ENCODE measurements around the gene CUZD1.

Gene CUZD1

DNA sequence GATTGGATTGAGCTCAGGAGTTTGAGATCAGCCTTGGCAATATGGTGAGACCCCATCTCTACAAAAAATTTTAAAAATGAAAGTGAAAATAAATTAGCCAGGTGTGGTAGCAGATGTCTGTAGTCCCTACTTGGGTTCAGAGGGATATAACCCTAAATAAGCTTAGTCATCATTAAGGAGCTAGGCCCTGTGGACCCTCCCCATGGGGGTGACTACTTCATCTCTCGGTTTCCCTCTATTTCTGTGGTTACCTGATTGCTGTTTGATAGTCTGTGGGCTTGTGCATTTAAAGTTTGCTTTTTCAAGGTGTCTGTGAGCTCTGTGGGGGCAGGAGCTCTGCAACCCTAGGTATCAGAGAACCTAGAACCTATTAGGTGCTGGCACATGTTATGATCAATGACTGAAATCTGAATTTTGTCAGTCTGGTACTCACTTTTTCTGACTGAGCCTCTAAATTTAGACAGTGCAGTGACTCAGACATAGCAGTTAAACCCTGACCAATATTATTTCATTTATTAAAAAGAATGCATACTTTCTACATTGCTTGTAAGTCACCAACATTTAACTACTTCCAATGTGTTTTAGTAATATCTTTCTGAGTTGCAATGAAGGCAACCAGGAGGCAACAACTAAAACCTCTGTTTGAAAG is 8.1 kb upstream of the CUZD1 start:
- no peak for FAIRE-seq

DNA sequence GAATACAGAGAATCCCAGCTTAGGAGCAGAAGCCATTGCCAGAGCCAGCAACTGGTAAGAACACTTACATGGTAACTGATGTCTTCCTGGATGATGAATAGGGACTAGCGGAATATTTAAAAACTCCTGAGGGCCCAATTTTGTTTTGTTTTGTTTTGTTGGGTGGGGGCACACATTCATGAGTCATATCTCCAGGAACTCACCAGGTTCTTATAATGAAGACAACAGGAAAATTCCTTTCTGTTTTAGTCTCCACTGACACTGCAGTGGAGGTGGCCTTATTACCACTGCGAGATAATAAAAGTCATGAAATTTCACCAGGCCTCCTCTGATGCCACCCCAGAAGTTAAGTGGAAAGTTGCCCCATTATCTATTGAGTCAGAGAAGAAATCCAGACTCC is 6.6 kb upstream of the CUZD1 start:
- FAIRE-seq = no peak

DNA sequence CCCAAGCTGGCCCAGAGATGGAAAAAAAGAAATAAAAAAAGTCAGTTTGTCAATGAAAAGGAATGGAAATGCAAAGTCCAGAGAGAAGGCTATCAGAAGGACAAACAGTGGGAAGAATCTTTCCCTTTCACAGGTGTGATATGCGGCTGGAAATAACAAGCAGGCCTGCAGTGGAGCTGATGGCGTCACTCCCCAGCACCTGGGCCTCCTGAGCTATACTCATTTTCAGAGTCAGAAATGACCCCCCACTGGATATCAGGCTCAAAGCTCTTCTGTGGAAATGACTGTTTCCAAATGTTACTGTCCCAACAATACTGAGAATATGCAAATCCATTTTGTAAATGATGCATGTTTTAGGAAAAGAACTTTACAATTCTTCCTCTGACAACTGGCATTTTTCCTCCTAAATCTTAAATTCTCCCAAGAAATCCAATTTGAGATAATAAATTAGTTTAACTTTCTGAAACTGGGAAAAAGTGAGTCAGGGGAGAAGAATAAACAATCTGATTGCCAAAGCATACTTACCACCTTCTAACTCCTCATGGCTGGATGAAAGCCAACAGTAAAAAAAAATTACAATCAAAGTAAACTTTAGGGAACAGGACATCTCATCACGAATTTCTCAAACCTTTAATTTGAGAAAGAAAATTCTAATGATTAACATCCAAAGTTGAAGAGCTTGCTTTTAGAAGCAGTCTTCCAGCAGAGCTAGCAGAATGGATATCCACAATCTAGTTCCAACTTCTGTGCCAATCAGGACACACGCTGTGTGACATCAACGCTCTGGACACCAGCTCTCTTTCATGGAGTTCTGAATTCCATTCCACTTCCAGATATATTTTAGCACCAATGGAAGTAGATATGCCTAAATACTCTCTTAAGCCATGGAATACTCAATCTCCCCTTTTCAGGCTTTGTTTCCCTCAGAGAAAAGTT is 5.3 kb upstream of the CUZD1 start:
- FAIRE-seq = no peak

DNA sequence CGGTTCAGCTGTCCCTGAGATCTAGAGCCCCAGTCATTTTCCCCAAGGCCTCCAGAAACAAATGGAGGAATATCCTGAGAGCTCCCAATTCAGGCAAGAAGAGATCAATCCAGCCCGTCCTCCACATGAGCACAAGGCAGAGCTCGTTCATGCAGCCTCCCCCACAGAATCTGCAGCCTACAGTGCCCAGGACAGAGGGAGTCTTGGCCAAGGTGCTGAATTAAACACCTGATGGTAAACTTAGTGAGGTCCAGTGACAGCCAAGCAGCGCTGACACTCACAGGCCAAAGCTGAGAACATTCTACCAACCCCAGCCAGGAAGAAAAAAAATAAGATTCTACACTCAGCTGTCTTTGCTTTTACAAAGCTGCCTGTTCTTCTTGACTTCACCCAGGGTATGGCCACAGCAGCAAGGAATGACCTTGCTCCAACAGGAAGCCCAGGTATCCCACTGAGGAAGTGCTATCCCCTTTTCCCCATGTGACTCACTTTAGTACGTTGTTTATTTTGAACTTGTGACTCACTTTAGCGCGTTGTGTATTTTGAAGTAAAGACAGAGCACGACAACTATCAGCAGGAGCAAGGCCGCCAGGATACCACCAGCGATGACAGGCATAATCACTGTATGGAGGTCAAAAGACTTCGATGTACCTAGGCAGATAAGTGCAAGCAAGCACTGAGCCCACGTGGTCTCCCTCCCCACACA is 4.4 kb upstream of the CUZD1 start:
- no peak for FAIRE-seq

DNA sequence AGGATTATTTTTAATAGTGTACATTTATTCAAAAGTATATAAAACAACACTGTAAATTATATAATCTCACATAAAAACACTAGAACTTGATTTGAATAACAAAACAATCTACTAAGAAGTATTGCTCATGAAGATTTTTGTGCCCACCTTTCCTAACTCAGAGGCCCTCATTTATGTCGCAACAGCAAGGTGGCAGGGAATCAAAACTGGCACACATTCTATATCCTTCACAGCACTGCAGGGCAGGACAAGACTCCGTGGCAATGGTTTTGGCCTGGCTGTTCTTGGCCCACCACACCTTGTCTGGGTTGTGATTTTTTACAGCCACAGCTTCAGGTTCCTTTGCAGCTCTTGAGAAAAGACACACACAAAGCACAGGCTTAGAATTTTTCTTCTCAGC is 3.4 kb upstream of the CUZD1 start:
- FAIRE-seq = no peak

DNA sequence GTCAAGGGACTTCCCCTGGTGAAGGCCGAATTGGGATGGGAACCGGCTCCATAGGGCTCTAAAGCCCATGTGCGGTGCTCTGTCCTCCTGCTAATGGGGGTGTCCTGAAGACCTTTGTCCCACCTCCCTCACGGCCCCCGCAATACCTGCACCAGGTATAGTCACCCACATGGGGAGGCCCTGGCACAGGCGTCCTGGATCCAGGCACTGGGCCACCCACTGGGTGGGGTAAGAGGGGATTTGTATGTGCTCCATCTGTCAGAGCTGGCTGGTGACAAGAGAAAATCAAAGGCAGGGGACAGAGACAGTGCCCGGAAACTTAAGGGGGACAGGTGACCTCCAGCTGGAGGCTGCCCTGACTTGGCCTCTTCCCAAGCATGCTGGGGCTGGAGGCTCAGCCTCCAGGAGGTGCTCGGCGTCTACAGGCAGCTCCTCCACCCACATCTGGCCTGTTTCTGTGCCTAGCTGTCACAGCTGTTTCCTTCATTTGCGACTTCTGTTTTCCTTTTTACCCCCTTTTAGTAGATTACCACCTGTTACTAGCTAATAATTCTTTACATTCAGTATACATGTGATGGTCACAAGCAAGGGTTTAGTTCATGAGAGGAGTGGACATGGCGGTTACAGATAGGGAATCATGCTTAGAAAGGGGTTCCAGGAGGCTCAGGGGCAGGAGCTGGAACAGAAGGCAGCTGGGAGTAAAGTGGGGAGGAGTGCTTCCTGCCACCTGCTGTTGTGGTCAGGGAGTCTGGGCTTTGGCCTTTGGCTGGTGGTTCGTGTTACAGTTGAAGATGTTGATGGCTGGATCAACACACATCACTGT is 2.3 kb upstream of the CUZD1 start:
- FAIRE-seq = no peak

DNA sequence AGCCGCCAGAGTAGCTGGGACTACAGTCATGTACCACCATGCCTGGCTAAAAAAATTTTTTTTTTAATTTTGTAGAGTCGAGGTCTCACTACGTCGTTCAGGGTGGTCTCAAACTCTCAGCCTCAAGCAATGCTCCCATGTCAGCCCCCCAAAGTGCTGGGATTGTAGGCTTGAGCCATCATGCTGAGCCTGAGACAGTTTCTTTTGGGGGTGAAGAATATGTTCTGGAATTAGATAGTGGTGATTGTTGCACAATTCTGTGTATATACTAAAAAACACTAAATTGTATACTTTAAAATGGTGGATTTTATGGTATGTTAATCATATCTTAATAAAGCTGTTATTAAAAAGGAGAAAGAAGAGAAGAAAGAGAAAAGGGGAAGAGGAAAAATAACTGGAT is 1.5 kb downstream of the CUZD1 start:
- FAIRE-seq = no peak

DNA sequence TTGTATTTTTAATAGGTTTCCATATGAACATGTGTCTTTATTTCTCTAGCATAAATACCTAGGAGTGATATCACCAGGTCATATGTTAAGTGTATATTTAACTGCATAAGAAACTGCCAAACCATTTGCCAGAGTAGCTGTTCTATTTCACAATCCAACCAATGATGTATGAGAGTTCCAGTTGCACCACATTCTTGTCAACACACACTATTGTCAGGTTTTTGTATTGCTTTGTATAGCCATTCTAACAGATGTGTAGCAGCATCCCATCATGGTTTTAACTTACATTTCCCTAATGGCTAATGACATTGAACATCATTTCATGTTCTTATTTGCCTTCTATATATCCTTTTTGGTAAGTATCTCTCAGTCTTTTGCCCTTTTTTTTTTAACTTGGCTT is 4.1 kb downstream of the CUZD1 start:
- FAIRE-seq = no peak

DNA sequence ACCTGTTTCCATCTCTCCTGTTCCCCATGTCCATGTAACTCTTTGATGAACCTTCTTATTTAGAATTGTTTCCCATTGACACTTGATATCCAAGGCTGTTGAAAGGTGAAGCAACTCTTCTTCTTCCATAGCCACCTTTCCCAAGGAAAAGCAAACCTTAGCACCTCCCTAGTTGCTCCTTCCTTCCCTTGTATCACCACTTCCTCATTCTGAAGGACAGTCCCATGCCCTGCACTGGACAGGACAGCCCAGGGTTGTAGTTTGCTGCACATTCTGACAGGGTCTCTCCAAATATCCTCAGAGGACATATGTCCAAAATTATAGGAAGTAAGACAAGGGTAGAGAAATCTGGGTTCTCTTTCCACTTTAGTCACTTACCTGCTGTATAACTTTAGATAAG is 6.2 kb downstream of the CUZD1 start:
- FAIRE-seq = no peak

DNA sequence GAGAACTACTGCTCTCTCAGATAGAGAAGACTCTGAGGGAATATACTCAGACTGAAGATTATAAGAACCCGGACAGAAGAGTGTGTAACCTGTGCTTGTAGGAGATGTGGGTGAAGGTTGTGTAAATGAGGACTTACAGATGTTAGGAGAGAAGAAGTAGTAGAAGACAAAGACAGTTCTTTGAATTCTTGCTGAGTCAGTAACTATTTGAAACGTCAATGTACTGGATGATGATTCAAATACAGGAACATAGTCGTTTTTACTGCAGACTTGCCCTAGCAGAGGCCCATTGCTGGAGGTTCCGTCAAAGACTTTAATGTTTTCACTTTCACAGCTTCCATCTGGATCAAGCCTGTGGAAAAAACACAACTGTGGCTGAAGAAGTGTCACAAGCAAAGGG is 6.8 kb downstream of the CUZD1 start:
- no peak for FAIRE-seq

DNA sequence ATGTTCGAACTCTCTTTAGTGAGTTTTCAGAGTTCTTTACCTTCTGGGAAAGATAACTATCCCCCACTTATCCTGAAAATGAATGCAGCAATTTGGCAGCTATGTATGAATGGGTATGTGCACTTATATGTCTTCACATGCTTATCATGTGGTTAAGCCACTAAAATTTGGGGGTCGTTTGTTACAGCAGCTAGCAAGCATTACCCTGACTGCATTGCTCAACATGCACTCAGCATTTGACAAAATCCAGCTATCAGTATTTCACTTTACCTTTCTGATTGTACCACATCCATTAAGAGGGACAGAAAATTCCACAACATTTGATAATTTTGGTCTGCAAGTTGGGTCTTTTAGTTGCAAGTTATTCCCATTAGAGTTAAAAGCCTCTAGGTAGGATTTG is 9.7 kb downstream of the CUZD1 start:
- FAIRE-seq = no peak

DNA sequence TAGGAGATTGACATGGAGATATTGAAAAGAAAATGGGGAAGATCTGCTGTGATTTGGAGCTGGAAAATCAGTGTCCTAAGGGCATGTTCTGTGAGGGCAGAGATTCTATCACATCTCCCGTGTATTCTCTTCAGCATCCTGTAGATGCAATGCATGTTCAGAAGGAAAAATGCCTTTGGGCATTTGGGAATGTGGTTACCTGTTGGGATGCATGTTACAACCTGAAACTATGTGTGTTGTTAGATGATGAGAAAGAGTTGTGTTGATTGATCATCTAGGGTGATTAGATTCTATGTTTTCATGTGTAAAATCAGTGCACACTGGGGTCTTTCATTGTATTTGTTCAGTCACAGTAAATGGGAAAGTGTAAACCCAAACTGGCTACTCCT is 14.7 kb downstream of the CUZD1 start:
- no peak for FAIRE-seq

DNA sequence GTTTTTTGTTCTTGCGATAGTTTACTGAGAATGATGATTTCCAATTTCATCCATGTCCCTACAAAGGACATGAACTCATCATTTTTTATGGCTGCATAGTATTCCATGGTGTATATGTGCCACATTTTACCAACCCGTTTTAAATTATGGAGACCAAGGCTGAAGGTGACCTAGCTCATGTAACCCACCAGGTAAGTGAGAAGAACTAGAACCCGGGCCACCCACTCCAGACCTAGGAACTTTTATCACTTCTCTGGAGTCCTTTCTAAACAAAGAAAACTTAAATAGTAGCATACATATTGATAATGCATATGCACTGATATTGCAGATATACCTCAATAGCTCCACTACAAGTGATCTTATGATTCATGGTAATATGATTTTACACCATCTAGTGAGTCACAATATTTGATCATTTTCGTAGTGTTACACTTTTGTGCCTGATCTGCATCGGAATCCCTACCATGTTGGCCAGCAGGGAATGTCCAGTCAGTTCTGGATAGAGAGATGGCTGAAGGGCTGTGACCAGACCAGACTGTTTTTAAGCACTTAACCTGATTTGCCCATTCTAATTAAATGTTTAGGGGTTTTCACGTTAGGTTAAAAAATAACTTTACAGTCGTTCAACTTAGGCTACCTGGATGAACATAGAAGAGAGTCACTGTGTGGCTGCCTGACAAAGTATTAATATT is 15.2 kb downstream of the CUZD1 start:
- FAIRE-seq = no peak

DNA sequence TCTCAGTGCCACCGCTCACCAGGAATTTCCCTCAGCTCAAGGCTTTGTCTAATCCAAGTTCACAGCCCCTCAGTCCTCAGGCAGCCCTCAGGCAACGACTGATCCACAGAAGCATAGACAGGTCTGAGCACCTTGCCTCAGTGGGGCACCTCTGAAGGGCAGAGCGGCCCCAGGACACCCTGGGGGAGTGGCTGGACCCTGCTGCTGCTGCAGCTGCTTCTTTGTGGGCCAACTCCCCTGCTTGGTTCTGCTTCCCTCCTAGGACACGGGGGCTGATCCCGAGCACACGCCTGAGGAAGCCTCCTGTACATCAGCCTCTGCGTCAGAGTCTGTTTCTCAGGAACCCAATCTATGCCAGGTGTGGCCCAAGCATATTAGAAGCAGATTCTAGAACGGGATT is 16.2 kb downstream of the CUZD1 start:
- no peak for FAIRE-seq

DNA sequence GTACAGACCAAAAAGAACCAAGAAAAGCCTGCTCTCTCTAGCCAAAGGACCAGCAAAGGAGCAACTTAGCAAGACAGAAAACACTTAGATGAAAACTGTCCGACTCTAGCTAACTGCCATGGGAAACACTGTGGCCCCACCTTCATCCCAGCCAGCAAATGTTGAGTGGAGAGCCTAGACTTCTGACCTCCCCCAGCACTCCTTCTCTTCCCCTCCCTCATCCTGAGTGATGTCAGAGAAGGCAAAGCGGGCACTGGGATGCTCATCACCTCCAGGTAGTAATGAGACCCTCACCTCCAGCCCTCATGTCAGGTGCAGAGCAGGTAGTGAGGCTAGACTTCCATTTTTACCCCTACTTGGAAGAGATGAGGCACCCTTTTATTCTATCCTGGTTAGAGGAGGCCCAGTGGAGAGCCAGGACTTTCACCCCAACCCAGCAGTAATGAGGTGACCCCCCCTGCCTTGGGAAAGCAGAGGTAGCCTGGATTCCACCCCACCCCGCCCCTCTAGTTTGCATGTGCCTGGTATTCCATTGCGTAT is 16.9 kb downstream of the CUZD1 start:
- no peak for FAIRE-seq

DNA sequence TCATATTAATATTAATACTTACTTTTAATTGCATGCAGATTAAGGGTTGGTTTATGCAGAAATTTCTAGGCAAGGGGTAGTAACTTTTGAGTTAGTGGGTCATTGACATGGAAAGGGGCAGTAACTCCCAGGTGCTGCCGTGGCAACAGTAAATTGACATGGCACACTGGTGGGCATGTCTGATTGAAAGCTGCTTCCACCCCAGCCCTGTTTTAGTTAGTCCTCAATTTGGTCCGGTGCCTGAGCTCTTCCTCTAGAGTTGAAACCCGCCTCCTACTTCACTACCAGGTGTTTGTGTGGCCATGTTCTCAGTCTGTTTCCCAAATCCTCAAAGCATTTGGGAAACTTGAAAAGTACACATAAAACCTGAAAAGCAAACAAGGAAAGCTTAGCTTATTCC is 18.4 kb downstream of the CUZD1 start:
- no peak for FAIRE-seq

DNA sequence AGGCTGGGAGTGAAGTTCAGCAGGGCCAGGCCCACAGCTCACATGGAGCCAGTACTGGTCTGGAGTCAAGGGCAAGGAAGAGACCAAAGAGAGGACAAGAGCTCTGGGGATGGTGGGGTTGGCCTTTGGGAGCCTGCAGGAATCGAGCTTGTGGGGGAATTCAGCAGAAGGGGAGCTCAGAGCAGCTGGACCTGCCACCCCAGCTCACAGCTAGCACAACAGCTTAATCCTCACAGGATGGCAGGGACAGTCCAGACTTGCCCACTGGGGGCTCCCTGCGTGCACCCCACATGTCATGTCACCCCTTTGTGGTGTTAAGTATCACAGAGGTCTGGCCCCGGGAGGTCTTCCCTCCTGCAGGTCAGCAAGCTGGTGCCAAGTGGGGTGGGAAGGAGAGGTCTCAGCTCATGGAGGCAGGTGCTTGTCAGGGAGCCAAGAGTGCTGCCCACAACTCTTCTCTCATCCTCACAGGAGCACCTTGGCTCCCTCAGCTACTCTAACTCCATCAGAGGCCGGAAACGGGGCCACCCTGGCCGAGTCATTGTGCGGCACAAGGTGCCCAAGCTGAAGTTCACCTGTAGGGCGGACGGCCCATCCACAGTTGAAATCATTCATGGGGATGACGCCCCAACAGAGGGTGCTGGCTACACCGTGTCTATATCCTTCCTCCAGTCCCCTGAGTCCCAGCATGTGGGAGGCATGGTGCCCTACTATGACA is 22.5 kb downstream of the CUZD1 start:
- no peak for FAIRE-seq

DNA sequence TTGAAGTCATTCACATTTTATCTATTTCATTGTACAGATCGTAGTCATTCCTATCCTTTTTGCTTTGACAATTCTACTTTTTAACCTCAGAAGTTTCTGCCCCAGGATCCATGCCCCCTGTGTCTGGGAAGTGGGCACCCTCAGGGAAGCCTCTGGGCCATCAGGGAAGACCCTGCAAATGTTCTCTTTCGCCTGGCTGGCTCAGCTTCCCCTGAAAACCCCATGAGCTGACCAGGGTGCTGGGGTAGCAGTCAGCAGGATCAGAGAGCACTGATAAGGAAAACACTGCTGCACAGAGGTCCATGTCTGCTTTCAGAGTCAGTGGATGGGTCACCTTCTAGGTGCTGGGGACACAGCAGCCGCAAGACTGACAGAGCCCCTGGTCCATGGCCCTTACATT is 23.8 kb downstream of the CUZD1 start:
- no peak for FAIRE-seq

DNA sequence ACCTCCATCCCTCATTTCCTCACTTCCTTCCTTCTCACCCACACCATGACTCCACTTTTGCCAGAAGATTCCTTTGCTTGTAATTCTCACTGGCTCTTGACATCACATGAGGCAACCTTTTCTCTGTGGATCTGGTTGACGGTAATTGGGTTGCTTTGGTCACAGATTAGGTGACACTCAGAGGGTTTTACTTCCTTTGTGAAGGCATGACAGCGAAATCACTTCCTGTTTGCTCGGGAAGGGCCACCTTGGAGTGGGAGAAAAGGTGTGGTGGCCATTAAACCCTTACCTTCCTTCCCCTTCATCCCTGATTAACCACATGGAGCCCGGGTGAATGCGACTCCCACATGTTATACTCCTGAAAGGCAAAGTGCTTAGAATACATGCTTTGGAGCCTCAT is 30.2 kb downstream of the CUZD1 start:
- FAIRE-seq = no peak

DNA sequence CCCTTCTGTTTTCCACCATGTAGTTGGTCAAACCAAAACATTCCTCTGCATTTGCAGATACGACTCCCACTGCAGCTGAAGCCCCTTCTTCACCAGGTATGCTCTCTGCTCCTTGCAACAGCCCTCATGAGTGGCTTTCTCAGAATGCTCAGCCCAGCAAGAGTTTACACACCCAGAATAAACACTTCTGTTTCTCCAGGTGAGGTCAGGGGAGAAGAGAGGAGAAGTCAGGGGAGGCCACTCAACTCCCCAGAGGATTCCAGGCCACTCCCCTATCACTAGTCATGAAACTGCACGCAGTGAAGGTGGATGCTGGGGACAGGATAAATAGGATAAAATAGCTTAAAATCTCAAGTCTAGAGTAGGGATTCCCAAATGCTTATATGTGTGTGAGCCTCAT is 31.2 kb downstream of the CUZD1 start:
- FAIRE-seq = no peak

DNA sequence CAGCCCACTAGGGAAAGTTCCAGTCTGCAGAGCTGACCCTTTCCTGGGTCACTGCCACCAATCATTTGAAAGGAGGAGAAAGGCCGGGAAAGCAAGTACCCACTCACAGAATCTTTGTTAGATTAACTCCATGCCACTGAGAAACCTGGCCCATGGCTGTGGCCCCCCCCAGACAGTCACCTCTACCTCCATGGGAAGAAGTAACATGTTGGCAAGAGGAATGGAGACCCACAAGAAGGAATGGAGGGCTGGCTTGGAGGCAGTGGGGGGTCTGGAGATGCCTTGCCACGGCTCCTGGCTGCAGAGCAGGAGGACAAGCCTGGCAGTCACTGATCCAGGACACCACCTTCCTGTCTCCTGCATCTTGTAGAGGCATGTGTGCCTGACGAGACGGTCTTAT is 32.9 kb downstream of the CUZD1 start:
- FAIRE-seq = no peak
